Esophagus muscularis mucosa (tissue), 4 donors: ENCODE measurements around the gene RAD18. TPM values are rescaled to one million over a fixed set of nuclear protein-coding genes. Genes with fewer than 3 reads are reported as not detected.

Source experiments
- DNase-seq: peaks from one replicate; pipeline ENCODE4 v3.0.0-alpha.2; 2017; ENCODE audit errors: extremely low spot score
- H3K27ac ChIP-seq, 4 donors: fragments of 200-600 bp; sonication (generic); replicated peaks in 1 of 4; 1 replicate in 3 of 4; 2 replicates in 1 of 4; pipeline ENCODE4 v1.5.1; 2016 to 2019; ENCODE audit warnings: mild to moderate bottlenecking in 1 of 4
- H3K27me3 ChIP-seq, 4 donors: fragments of 200-600 bp; sonication (generic); one replicate each; pipeline versions ENCODE4 v1.5.1 to v1.6.0; 2016 to 2019
- H3K36me3 ChIP-seq, 4 donors: fragments of 200-600 bp; sonication (generic); one replicate each; pipeline ENCODE4 v1.5.1; 2016 to 2019
- H3K4me1 ChIP-seq, 4 donors: fragments of 200-600 bp; sonication (generic); one replicate each; pipeline ENCODE4 v1.5.1; 2016 to 2019
- H3K4me3 ChIP-seq, 4 donors: fragments of 200-600 bp; sonication (generic); 1 replicate in 2 of 4; 2 replicates in 2 of 4; pipeline ENCODE4 v1.5.1; 2016 to 2019; ENCODE audit warnings: mild to moderate bottlenecking in 4 of 4, moderate library complexity in 1 of 4
- H3K9me3 ChIP-seq, 4 donors: fragments of 200-600 bp; sonication (generic); 1 replicate in 3 of 4; 2 replicates in 1 of 4; pipeline ENCODE4 v1.5.1; 2016 to 2019
- EP300 ChIP-seq: sonication (generic); formaldehyde crosslinking; IDR thresholded peaks from one replicate; pipeline ENCODE4 v1.6.1; 2017; ENCODE audit warnings: antibody characterized with exemption
- POLR2A ChIP-seq: fragments of 450-650 bp; IDR thresholded peaks from one replicate; pipeline ENCODE4 v1.6.1; 2017; ENCODE audit warnings: antibody characterized with exemption, moderate library complexity, mild to moderate bottlenecking, low read depth
- POLR2AphosphoS5 ChIP-seq, 2 donors: sonication (generic); formaldehyde crosslinking; IDR thresholded peaks; one replicate each; pipeline ENCODE4 v1.6.1; 2017; ENCODE audit warnings: antibody characterized with exemption in 2 of 2
- WGBS: methylation state at CpG from one replicate; pipeline ENCODE4 v1.1.5; 2018; 5-methylcytosine and 5-hydroxymethylcytosine counted together
- intact Hi-C: fragments of 100-400 bp; cut with DNase I; formaldehyde crosslinking; loops from one replicate; pipeline ENCODE4 v1.15.1; 2023
- total RNA-seq, 4 donors: library from RNA; depleted of rRNA; stranded (reverse); fragments of >200 nt; gene quantifications; one replicate each; pipeline versions ENCODE4 v1.1.0 to v1.2.1, GENCODE V29; 2016
- TF ChIP-seq, protein P1 (sequence below), 3 experiments: fragments of 200-600 bp in 2 of 3; fragments of 450-650 bp in 1 of 3; sonication (generic) in 2 of 3; IDR thresholded peaks; one replicate each; pipeline ENCODE4 v1.5.1; 2017 to 2019; ENCODE audit warnings: antibody characterized with exemption in 3 of 3, mild to moderate bottlenecking in 2 of 3, moderate library complexity in 1 of 3

RAD18 gene
- total RNA-seq, 4 donors from 2014 or later: 3.4 to 6.6 (median 5.2) TPM

DNA sequence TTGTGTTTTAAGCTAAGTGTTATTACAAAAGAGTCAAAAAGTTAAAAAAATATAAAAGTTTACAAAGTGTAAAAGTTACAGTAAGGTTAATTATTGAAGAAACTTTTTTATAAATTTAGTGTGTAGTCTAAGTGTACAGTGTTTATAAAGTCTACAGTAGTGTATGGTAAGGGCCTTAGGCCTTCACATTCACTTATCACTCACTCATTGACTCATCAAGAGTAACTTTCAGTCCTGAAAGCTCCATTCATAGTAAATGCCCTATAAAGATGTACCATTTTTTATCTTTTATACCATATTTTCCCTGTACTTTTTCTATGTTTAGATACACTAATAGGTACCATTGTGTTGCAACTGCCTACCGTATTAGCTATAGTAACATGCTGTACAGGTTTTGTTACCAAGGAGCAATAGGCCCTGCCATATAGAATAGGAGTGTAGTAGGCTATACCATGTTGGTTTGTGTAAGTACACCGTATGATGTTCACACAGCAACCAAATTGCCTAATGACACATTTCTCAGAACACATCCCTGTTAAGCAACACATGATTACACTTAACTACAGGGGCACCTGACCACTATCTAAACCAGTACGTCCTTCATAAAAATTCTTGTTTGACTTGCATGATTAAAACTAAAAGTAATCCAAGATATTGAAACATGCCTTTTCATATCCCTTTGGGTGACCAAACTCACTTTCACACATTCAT, 17.2 kb downstream of the RAD18 start:
- H3K9me3 ChIP-seq: peaks cover 0 to 9% (median 4%) of the 10 kb centered on the region in 4 donors
- no peaks in the 10 kb centered on the region for H3K27me3 ChIP-seq
- no peaks in the 10 kb centered on the region for H3K4me1 ChIP-seq
- WGBS: 85% methylated on average over 3 of the region's 3 CpGs
- DNase-seq: no peak
- peaks cover 0 to 44% (median 7%) of the 10 kb centered on the region in 4 donors for H3K36me3 ChIP-seq
- H3K27ac ChIP-seq: no peak overlapping the region
- intact Hi-C loops: no loop called here
- no peak for TF ChIP-seq EP300
- no peak for TF ChIP-seq POLR2AphosphoS5 (IDR thresholded peaks at IDR 0.05)
- H3K4me3 ChIP-seq: no peak overlapping the region

- TF ChIP-seq, protein P1, sequence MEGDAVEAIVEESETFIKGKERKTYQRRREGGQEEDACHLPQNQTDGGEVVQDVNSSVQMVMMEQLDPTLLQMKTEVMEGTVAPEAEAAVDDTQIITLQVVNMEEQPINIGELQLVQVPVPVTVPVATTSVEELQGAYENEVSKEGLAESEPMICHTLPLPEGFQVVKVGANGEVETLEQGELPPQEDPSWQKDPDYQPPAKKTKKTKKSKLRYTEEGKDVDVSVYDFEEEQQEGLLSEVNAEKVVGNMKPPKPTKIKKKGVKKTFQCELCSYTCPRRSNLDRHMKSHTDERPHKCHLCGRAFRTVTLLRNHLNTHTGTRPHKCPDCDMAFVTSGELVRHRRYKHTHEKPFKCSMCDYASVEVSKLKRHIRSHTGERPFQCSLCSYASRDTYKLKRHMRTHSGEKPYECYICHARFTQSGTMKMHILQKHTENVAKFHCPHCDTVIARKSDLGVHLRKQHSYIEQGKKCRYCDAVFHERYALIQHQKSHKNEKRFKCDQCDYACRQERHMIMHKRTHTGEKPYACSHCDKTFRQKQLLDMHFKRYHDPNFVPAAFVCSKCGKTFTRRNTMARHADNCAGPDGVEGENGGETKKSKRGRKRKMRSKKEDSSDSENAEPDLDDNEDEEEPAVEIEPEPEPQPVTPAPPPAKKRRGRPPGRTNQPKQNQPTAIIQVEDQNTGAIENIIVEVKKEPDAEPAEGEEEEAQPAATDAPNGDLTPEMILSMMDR (IDR thresholded peaks at IDR 0.05): no peak
- 90% methylated on average over 4 of the region's 4 CpGs for WGBS
- no peak for DNase-seq
- peaks cover 0 to 9% (median 4%) of the 10 kb centered on the region in 4 donors for H3K9me3 ChIP-seq
- peaks cover 0 to 1% (median under 1%) of the 10 kb centered on the region in 4 donors for H3K4me1 ChIP-seq
- no peak overlapping the region for H3K4me3 ChIP-seq
- intact Hi-C loops: no loop called here
- no peak overlapping the region for H3K27ac ChIP-seq
- H3K27me3 ChIP-seq: no peaks in the 10 kb centered on the region
- H3K36me3 ChIP-seq: peaks cover 0 to 57% (median 14%) of the 10 kb centered on the region in 4 donors
Measured at GRCh38 chr3:8942746-8943488, 20.4 kb downstream of the RAD18 start.

DNA sequence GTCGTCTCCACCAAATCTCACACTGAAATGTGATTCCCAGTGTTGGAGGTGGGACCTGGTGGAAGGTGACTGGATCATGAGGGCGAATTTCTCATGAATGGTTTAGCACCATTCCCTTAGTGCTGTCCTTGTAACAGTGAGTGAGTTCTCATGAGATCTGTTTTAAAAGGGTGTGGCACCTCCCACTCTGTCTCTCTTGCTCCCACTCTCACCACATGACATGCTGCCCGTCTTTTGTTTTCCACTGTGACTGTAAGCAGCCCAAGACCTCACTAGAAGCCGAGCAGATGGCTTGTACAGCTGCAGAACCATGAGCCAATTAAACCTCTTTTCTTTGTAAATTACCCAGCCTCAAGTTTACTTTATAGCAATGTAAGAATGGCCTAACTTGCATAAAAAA, 21.2 kb downstream of the RAD18 start:
- 96% methylated on average over 4 of the region's 4 CpGs for WGBS
- no peak overlapping the region for H3K4me3 ChIP-seq
- H3K27ac ChIP-seq: no peak overlapping the region
- intact Hi-C loops: no loop called here
- H3K9me3 ChIP-seq: peaks cover 0 to 9% (median 4%) of the 10 kb centered on the region in 4 donors
- peaks cover 0 to 49% (median 14%) of the 10 kb centered on the region in 4 donors for H3K36me3 ChIP-seq
- TF ChIP-seq POLR2A (no peak), POLR2AphosphoS5 (IDR thresholded peaks at IDR 0.05) (no peak), EP300 (no peak)
- TF ChIP-seq, protein P1 (IDR thresholded peaks at IDR 0.05): no peak
- no peaks in the 10 kb centered on the region for H3K27me3 ChIP-seq
- no peak for DNase-seq
- H3K4me1 ChIP-seq: peaks cover 3 to 9% (median 7%) of the 10 kb centered on the region in 4 donors

DNA sequence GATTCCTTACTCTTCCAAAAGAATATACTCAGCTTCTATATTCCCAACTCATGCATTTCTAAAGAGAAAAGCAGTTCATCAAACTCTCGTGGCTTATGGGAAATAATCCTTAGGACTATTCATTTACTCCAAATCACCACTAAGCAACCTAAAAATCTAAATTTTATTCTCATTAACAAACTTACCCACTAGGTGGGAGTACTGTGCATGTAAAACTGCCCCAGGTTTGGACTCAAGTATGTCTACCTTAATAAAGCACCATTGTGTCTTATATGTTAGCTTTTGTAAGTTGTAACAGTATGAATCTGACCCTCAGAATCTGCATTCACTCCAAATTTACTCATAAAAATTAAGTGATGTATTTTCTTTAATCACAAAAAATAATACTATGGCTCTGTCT, 25.3 kb downstream of the RAD18 start:
- no peaks in the 10 kb centered on the region for H3K27me3 ChIP-seq
- intact Hi-C loops: no loop called here
- 59% methylated on average over 1 of the region's 1 CpG for WGBS
- peaks cover 0 to 30% (median 11%) of the 10 kb centered on the region in 4 donors for H3K36me3 ChIP-seq
- DNase-seq: no peak
- no peak overlapping the region for H3K4me3 ChIP-seq
- peaks cover 0 to 4% (median 1%) of the 10 kb centered on the region in 4 donors for H3K9me3 ChIP-seq
- H3K27ac ChIP-seq: no peak overlapping the region
- TF ChIP-seq POLR2AphosphoS5 (IDR thresholded peaks at IDR 0.05): no peak
- no peak for TF ChIP-seq POLR2A
- TF ChIP-seq EP300: no peak
- TF ChIP-seq, protein P1 (IDR thresholded peaks at IDR 0.05): no peak
- H3K4me1 ChIP-seq: peaks cover 7 to 16% (median 11%) of the 10 kb centered on the region in 4 donors
